Left lung (tissue), 10 donors: Measurements from ENCODE around the gene PIK3R2. TPM values are rescaled to one million over a fixed set of nuclear protein-coding genes. Genes with fewer than 3 reads are reported as not detected.

Source experiments
- ATAC-seq: fragments of 200-7000 bp; cut with Tn5 transposase; one replicate; pipeline ENCODE4 v1.9.1; 2020; ENCODE audit warnings: moderate library complexity
- DNase-seq, 4 donors: peaks; one replicate each; pipeline ENCODE4 v3.0.0-alpha.2; 2013 to 2020
- H3K27ac ChIP-seq, 2 donors: fragments of 200-600 bp; sonication (generic) in 1 of 2; one replicate each; pipeline versions ENCODE4 v1.5.0 to v1.8.0; 2020 to 2021
- H3K27me3 ChIP-seq, 2 donors: fragments of 200-600 bp; sonication (generic) in 1 of 2; one replicate each; pipeline versions ENCODE4 v1.5.0 to v1.8.0; 2020 to 2021
- H3K36me3 ChIP-seq, 2 donors: fragments of 200-600 bp; sonication (generic) in 1 of 2; one replicate each; pipeline versions ENCODE4 v1.5.0 to v1.8.0; 2020 to 2021
- H3K4me1 ChIP-seq, 2 donors: fragments of 200-600 bp; one replicate each; pipeline ENCODE4 v1.8.0; 2021
- H3K4me3 ChIP-seq, 2 donors: fragments of 200-600 bp; sonication (generic) in 1 of 2; one replicate each; pipeline versions ENCODE4 v1.5.0 to v1.8.0; 2020 to 2021; ENCODE audit warnings: mild to moderate bottlenecking in 1 of 2
- H3K9me3 ChIP-seq, 2 donors: fragments of 200-600 bp; sonication (generic) in 1 of 2; one replicate each; pipeline versions ENCODE4 v1.5.0 to v1.8.0; 2020 to 2021
- intact Hi-C, 2 donors: fragments of 100-400 bp; cut with DNase I; formaldehyde crosslinking; loops; one replicate each; pipeline versions ENCODE4 v1.11.2 to v1.14.2; 2022
- polyA plus RNA-seq, 6 donors: library from polyadenylated mRNA; unstranded; fragments of 120-200 nt; gene quantifications; one replicate each; pipeline ENCODE4 v1.2.1, GENCODE V29; 2013; ENCODE audit not compliant: insufficient read length in 6 of 6
- total RNA-seq, 2 donors: library from RNA; stranded (reverse); fragmentation: NEBNext Ultra II Directional; extraction: Animal tissue kit (Norgen Biotek cat#: 25700); gene quantifications; one replicate each; pipeline ENCODE4 v1.2.1, GENCODE V29; 2021
- TF ChIP-seq, protein P1 (sequence below), 2 donors: fragments of 200-600 bp; sonication (generic) in 1 of 2; IDR thresholded peaks; one replicate each; pipeline versions ENCODE4 v1.5.0 to v1.8.0; 2021; ENCODE audit warnings: antibody characterized with exemption in 2 of 2
- donor health status: DM: no; HTN: yes; CAD: no.
- donor health status: DM: no; HTN: no; CAD: no.

The PIK3R2 gene
- total and polyA plus RNA-seq, 8 donors: 25.7 to 37.7 (median 32.5) TPM

DNA sequence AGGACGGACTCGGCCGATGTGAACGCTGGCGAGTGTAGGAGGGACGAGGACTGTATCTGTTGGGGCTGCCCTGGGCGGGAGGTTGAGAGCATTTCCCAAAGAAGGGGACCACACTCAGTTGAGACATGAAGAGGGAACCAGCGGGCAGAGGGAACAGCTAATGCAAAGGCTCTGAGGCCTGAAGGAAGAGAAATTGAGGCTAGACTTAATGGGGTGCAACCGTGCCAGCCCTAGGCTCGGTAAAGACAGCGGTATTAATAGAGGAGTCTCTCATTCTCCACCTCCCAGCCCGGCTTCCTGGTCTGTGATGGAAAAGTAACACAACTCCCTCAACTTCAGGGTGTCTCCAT lies 41.2 kb downstream of the PIK3R2 start:
- ATAC-seq: no peak
- H3K4me3 ChIP-seq: peak overlapping the region in 1 of 2 donors; percentile 87
- DNase-seq: no peak
- H3K4me1 ChIP-seq: peaks cover 16 to 24% of the 10 kb centered on the region in 2 donors
- peaks cover 0 to 31% of the 10 kb centered on the region in 2 donors for H3K36me3 ChIP-seq
- intact Hi-C loops: no loop called here
- no peaks in the 10 kb centered on the region for H3K27me3 ChIP-seq
- TF ChIP-seq, protein P1, sequence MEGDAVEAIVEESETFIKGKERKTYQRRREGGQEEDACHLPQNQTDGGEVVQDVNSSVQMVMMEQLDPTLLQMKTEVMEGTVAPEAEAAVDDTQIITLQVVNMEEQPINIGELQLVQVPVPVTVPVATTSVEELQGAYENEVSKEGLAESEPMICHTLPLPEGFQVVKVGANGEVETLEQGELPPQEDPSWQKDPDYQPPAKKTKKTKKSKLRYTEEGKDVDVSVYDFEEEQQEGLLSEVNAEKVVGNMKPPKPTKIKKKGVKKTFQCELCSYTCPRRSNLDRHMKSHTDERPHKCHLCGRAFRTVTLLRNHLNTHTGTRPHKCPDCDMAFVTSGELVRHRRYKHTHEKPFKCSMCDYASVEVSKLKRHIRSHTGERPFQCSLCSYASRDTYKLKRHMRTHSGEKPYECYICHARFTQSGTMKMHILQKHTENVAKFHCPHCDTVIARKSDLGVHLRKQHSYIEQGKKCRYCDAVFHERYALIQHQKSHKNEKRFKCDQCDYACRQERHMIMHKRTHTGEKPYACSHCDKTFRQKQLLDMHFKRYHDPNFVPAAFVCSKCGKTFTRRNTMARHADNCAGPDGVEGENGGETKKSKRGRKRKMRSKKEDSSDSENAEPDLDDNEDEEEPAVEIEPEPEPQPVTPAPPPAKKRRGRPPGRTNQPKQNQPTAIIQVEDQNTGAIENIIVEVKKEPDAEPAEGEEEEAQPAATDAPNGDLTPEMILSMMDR (IDR thresholded peaks at IDR 0.05): no peak
- no peaks in the 10 kb centered on the region for H3K9me3 ChIP-seq
- peak overlapping the region in 1 of 2 donors; percentile 33 for H3K27ac ChIP-seq

DNA sequence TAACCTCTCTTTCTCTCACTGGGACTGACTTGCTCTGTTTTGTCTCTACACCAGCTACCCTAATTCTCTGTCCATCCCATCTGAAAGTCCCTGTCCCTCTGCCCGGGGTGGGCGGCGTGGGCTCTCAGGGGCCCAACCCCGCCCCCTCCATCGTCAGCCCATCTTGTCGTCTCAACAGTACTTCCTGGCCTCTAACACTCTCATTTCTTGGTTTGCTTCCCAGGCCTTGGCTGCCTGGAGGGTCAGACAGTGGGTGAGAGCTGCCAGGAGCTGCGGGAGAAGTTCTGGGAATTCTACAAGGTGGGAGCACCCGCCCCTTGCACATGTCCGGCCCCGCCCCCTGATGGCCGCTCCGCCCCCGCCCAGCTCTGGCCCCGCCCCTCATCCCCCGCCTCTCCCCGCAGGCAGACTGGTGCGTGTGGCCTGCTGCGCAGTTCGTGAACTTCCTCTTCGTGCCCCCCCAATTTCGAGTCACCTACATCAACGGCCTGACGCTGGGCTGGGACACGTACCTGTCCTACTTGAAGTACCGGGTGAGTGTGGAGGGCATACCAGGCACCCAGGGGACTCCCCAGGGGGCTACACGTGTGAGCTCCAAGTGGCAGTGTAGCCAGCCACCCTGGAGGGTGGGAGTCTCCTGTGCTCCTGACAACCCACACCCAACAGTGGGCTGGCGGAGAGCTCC lies 41.7 kb downstream of the PIK3R2 start:
- Histone ChIP-seq H3K27ac (peak overlapping the region in 1 of 2 donors; percentile 33), H3K36me3 (peaks cover 0 to 36% of the 10 kb centered on the region in 2 donors), H3K27me3 (no peaks in the 10 kb centered on the region), H3K9me3 (no peaks in the 10 kb centered on the region), H3K4me3 (peak overlapping the region in 1 of 2 donors; percentile 87), H3K4me1 (peaks cover 16 to 24% of the 10 kb centered on the region in 2 donors)
- TF ChIP-seq, protein P1 (IDR thresholded peaks at IDR 0.05): no peak
- intact Hi-C loops: no loop called here
- DNase-seq (peak in 1 of 4 donors; percentile 40), ATAC-seq (no peak)

DNA sequence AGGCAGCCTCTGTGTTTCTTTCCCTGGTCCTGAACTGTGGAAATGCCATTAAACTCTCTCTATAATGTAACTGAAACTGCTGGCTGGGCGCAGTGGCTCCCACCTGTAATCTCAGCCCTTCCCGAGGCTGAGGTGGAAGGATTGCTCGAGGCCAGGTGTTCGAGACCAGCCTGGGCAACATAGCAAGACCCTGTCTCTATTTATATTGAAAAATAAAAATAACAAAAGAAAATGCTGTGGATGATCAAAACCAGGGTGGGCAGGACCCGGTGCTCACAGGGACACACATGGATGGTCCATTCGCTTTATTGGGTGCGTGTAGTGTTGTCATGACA lies 43.5 kb downstream of the PIK3R2 start:
- H3K9me3 ChIP-seq: no peaks in the 10 kb centered on the region
- intact Hi-C loops: no loop called here
- H3K4me1 ChIP-seq: peaks cover 16 to 22% of the 10 kb centered on the region in 2 donors
- TF ChIP-seq, protein P1 (IDR thresholded peaks at IDR 0.05): no peak
- no peak overlapping the region for H3K27ac ChIP-seq
- H3K4me3 ChIP-seq: no peak overlapping the region
- ATAC-seq: no peak
- H3K27me3 ChIP-seq: no peaks in the 10 kb centered on the region
- no peak for DNase-seq
- H3K36me3 ChIP-seq: peaks cover 0 to 45% of the 10 kb centered on the region in 2 donors

DNA sequence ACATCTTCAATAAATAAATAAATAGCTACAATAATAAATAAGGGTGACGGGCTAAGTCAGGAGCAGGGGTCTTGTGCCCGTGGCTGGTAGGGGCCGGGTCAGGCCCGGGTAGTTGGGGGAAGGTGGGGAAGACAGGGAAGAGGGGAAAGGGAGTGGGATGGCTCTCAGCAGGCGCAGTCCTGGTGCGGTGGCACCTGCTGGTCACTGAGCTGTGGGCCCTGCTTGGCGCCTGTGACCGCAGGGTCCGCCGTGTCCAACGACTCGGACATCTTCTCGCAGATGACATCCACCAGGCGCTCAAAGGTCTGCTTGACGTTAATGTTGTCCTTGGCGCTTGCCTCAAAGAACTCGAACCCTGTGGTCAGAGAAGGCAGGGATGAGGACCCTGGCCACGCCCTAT lies 44.3 kb downstream of the PIK3R2 start:
- Histone ChIP-seq H3K27me3 (no peaks in the 10 kb centered on the region), H3K4me3 (no peak overlapping the region), H3K9me3 (no peaks in the 10 kb centered on the region), H3K36me3 (peaks cover 0 to 45% of the 10 kb centered on the region in 2 donors), H3K27ac (no peak overlapping the region), H3K4me1 (peaks cover 14 to 15% of the 10 kb centered on the region in 2 donors)
- TF ChIP-seq, protein P1 (IDR thresholded peaks at IDR 0.05): no peak
- intact Hi-C loops: no loop called here
- no peak for DNase-seq
- no peak for ATAC-seq

DNA sequence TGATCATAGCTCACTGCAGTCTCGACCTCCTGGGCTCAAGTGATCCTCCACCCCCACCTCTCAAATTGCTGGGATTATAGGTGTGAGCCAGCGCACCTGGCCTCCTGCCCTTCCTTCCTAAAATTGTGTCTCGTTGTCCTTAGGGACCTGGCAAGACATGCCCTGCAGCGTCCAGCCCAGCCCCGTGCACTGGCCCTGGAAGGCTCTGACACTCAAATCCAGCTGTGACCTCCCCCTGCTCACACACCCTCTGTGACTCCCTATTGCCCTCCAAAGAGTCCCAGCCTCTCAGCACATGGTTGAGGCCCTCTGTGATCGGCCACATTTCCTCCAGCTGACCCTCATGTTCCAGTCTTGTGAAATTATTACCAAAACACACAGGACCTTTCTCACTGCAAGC lies 45.0 kb downstream of the PIK3R2 start:
- intact Hi-C loops: no loop called here
- DNase-seq: no peak

More for the DNA sequence above, 45.0 kb downstream of the PIK3R2 start:
- H3K27me3 ChIP-seq: peaks cover 0 to 4% of the 10 kb centered on the region in 2 donors
- no peaks in the 10 kb centered on the region for H3K9me3 ChIP-seq
- TF ChIP-seq, protein P1 (IDR thresholded peaks at IDR 0.05): no peak
- H3K27ac ChIP-seq: no peak overlapping the region
- ATAC-seq: no peak
- H3K4me1 ChIP-seq: peaks cover 17 to 19% of the 10 kb centered on the region in 2 donors
- peaks cover 0 to 45% of the 10 kb centered on the region in 2 donors for H3K36me3 ChIP-seq
- no peak overlapping the region for H3K4me3 ChIP-seq
